Common myeloid progenitor, CD34-positive (primary cell): ENCODE data around the gene NUTM2F.
"Not testable (repeated sequence)": the region's sequence is repeated elsewhere in the genome, so short reads cannot be mapped to it uniquely, and the experiment has no call there.

Experiments used
- CTCF ChIA-PET: fragments of 350-600 bp; sonication (Branson Sonifier 250); formaldehyde crosslinking; loops from one replicate; lab custom pipeline; 2021; ENCODE audit warnings: antibody characterized with exemption; lab: Charles Lee
- POLR2A ChIA-PET: fragments of 350-600 bp; sonication (Branson Sonifier 250); formaldehyde crosslinking; loops from one replicate; lab custom pipeline; 2021; ENCODE audit warnings: antibody characterized with exemption; lab: Charles Lee
- DNase-seq, 3 donors: peaks; one replicate each; pipeline versions ENCODE4 v3.0.0 to v3.0.0-alpha.2; 2013
- H3K27ac ChIP-seq, 2 experiments: 1 replicate in 1 of 2; 2 replicates in 1 of 2; pipeline ENCODE4 v1.7.0; 2013; ENCODE audit warnings: inconsistent platforms in 2 of 2, low read length in 2 of 2, mild to moderate bottlenecking in 2 of 2, low read depth in 1 of 2, moderate library complexity in 1 of 2; ENCODE audit not compliant: severe bottlenecking in 2 of 2, insufficient read depth in 1 of 2, poor library complexity in 1 of 2
- H3K27me3 ChIP-seq, 5 experiments: replicated peaks in 2 of 5; 1 replicate in 3 of 5; 2 replicates in 2 of 5; pipeline versions ENCODE4 v1.6.1 to v1.7.0; 2013; ENCODE audit warnings: low read length in 4 of 5, mild to moderate bottlenecking in 2 of 5, moderate library complexity in 2 of 5, inconsistent platforms in 1 of 5; ENCODE audit not compliant: insufficient read depth in 5 of 5, control insufficient read depth in 4 of 5
- H3K36me3 ChIP-seq, 4 experiments: 1 replicate in 2 of 4; 2 replicates in 2 of 4; pipeline versions ENCODE4 v1.6.1 to v1.7.0; 2013; ENCODE audit warnings: low read length in 3 of 4, control low read depth in 1 of 4, mild to moderate bottlenecking in 1 of 4; ENCODE audit not compliant: control insufficient read depth in 4 of 4, insufficient read depth in 4 of 4
- H3K4me1 ChIP-seq, 4 experiments: 1 replicate in 3 of 4; 2 replicates in 1 of 4; pipeline versions ENCODE4 v1.6.1 to v1.7.1; 2013; ENCODE audit warnings: low read length in 3 of 4, mild to moderate bottlenecking in 3 of 4, control low read depth in 1 of 4, inconsistent platforms in 1 of 4, moderate library complexity in 1 of 4; ENCODE audit not compliant: control insufficient read depth in 4 of 4, insufficient read depth in 4 of 4; ENCODE audit errors: control extremely low read depth in 1 of 4
- H3K4me3 ChIP-seq, 7 experiments: 1 replicate in 4 of 7; 2 replicates in 3 of 7; pipeline versions ENCODE4 v1.5.1 to v1.7.0; 2013; ENCODE audit warnings: mild to moderate bottlenecking in 7 of 7, low read length in 6 of 7, moderate library complexity in 6 of 7, inconsistent platforms in 2 of 7, low read depth in 2 of 7, control low read depth in 1 of 7; ENCODE audit not compliant: insufficient read depth in 4 of 7, control insufficient read depth in 1 of 7; ENCODE audit errors: extremely low read depth in 1 of 7
- H3K9me3 ChIP-seq, 5 experiments: 1 replicate in 4 of 5; 2 replicates in 1 of 5; pipeline versions ENCODE4 v1.6.1 to v1.7.1; 2013; ENCODE audit warnings: low read length in 4 of 5, mild to moderate bottlenecking in 2 of 5, inconsistent platforms in 1 of 5, low read depth in 1 of 5, moderate library complexity in 1 of 5; ENCODE audit not compliant: control insufficient read depth in 4 of 5, insufficient read depth in 2 of 5; ENCODE audit errors: control extremely low read depth in 1 of 5
- WGBS: methylation state at CpG from one replicate; pipeline ENCODE4 v1.1.5; 2013; ENCODE audit not compliant: insufficient coverage; 5-methylcytosine and 5-hydroxymethylcytosine counted together

Gene NUTM2F

DNA sequence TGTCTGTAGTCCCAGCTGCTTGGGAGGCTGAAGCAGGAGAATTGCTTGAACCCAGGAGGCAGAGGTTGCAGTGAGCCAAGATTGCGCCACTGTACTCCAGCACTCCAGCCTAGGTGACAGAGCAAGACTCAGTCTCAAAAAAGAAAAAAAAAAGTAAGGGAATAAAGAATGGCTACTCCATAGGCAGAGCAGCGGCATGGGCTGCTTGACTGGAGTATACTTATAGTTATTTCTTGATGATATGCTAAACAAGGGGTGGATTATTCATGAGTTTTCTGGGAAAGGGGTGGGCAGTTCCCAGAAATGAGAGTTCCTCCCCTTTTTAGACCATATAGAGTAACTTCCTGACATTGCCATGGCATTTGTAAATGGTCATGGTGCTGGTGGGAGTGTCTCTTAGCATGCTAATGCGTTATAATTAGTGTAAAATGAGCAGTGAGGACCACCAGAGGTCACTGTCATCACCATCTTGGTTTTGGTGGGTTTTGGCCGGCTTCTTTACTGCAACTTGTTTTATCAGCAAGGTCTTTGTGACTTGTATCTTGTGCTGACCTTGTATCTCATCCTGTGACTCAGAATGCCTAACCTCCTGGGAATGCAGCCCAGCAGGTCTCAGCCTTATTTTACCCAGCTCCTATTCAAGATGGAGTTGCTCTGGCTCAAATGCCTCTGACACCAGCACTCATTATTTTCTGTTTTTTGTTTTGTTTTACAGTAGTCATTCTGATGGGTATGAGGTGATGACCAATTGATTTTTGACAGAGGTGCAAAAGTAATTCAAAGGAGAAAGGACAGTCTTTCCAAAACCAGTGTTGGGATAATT is 23.7 kb upstream of the NUTM2F start:
- DNase-seq, CTCF ChIA-PET, H3K4me3 ChIP-seq, H3K9me3 ChIP-seq, H3K4me1 ChIP-seq, H3K27ac ChIP-seq, POLR2A ChIA-PET, H3K27me3 ChIP-seq, H3K36me3 ChIP-seq: not testable (repeated sequence)
- no CpG with 5 or more reads among the region's 4 CpGs for WGBS

DNA sequence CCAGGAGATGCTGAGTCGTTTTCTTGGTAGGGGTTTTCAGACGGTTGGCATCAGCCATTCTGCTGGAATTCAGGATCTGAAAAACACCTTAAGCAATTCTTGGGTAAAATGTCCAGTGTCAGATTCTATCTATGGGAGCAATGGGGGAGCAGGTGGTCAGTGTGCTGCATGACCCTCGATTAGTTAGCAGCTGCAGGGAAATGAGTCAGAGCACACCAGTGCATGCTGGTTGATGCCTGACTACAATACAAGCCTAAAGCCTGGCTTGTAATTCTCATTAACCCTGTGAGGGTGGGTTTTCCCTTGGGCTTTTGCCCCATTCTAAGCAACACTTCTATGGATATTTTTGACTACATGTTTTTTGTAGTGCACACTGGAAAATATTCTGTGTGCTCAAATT is 20.3 kb upstream of the NUTM2F start:
- no CpG with 5 or more reads among the region's 3 CpGs for WGBS
- H3K4me1 ChIP-seq, H3K27ac ChIP-seq, CTCF ChIA-PET, H3K27me3 ChIP-seq, H3K4me3 ChIP-seq, H3K9me3 ChIP-seq, DNase-seq, H3K36me3 ChIP-seq, POLR2A ChIA-PET: not testable (repeated sequence)

DNA sequence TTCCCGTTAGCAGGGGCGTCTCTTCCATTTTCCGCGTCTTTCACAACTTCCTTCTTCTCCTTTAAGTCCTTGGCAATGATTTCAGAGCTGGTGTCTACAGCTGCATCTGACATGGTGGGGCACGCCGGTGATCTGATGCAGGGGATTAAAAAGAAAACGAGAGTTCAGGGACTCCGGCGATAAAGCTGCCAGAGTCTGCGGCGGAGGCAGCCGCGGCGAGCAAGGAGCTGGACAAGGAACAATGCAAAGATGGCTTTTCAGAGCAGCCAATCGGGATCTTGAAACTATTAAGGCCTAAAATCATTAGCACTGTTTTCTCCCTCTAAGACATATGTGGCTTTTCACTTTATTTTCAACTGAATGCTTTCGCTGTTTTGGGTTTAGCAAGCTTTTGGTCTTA is 19.0 kb upstream of the NUTM2F start:
- POLR2A ChIA-PET: not testable (repeated sequence)
- 97% methylated on average over 5 of the region's 16 CpGs for WGBS

DNA sequence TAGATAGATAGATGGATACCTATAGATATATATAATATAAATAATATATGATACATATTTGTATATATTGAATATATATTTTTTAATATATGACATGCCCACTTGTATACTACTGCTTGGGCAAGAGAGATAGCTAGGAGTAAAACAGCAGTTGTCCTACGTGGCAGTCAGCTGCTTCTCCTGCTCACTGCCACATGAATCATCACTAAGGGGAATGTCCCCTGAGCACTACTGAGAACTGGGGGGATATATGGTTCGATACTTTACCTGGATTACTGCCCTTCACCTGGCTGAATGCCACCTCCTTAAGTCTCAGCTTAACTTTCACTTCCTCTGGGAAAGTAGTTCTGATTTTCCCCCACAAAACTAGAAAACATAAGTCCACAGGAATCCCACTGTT is 13.3 kb upstream of the NUTM2F start:
- H3K4me1 ChIP-seq, DNase-seq, CTCF ChIA-PET, H3K27me3 ChIP-seq, POLR2A ChIA-PET, H3K9me3 ChIP-seq, H3K36me3 ChIP-seq, H3K4me3 ChIP-seq, H3K27ac ChIP-seq: not testable (repeated sequence)
- WGBS: no CpG with 5 or more reads among the region's 2 CpGs

More for the DNA sequence above, 19.0 kb upstream of the NUTM2F start:
- CTCF ChIA-PET, H3K4me1 ChIP-seq, H3K27ac ChIP-seq, DNase-seq, H3K36me3 ChIP-seq, H3K9me3 ChIP-seq, H3K27me3 ChIP-seq, H3K4me3 ChIP-seq: not testable (repeated sequence)

DNA sequence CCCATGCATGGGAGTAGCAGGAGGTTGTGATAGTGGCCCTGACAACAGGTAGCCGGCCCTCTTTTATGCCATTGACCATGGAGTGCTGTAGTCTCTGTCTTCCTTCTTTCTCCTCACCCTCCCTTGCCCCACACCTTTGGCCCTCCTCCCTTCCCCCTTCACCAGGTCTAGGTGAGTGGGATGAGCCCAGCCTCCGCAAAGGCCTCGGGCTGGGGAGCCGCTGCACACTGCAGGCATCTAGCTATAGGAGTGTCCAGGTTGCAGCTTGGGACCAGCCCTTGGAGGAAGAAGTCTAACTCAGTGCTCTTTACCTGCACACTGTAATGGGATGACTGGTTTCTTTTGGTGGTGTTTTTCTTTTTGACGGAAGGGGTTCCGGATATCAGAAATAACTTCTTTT is 12.3 kb upstream of the NUTM2F start:
- H3K27me3 ChIP-seq, H3K27ac ChIP-seq, H3K4me1 ChIP-seq, DNase-seq, CTCF ChIA-PET, H3K4me3 ChIP-seq, POLR2A ChIA-PET, H3K9me3 ChIP-seq, H3K36me3 ChIP-seq: not testable (repeated sequence)
- WGBS: 100% methylated on average over 1 of the region's 6 CpGs

DNA sequence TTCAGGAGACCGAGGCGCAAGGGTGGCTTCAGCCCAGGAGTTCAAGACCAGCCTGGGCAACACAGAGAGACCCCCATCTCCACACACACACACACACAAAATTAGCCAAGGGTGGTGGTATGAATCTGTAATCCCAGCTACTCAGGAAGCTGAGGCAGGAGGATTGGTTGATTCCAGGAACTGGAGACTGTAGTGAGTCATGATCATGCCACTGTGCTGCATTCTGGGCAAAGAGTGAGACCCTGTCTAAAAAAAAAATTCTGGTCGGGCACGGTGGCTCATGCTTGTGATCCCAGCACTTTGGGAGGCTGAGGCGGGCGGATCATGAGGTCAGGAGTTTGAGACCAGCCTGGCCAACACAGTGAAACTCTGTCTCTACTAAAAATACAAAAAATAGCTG is 11.2 kb upstream of the NUTM2F start:
- POLR2A ChIA-PET, H3K4me3 ChIP-seq, H3K27me3 ChIP-seq, H3K36me3 ChIP-seq, CTCF ChIA-PET, H3K4me1 ChIP-seq, DNase-seq, H3K27ac ChIP-seq, H3K9me3 ChIP-seq: not testable (repeated sequence)
- 100% methylated on average over 2 of the region's 6 CpGs for WGBS

DNA sequence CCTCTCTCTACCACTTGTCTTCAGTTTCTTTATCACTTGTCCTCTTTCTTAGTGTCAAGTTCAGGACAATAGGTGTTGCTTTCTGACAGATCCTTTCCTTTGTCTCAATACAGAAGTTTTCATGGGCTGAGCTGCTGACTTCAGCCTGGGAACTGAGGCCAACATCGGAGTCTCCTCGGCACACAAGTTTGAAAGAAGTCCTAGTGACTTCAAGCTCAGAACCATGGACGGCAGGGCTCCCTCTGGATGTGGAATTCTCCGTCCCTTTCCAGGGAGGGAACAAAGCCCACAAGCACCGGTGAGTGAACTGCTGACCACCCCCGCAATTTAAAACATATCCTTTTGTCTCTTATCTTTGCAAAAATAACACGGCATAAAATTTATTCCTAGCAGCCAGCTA is 10.3 kb upstream of the NUTM2F start:
- no CpG with 5 or more reads among the region's 7 CpGs for WGBS
- H3K4me3 ChIP-seq, H3K9me3 ChIP-seq, H3K27me3 ChIP-seq, H3K4me1 ChIP-seq, POLR2A ChIA-PET, H3K36me3 ChIP-seq, CTCF ChIA-PET, H3K27ac ChIP-seq, DNase-seq: not testable (repeated sequence)
